ENCODE data around the gene LRRC4C. TPM values are rescaled to one million over a fixed set of nuclear protein-coding genes. Genes with fewer than 3 reads are reported as not detected.

Gene LRRC4C
- total RNA-seq, 1 experiment from 2014 or later: 0.13 TPM

GRCh38 chr11:40295466-40295865, 1164.0 kb downstream of the LRRC4C start:
- Mint-ChIP-seq H3K36me3 (ENCODE audit: insufficient read depth in 1 of 3, low read depth in 3 of 3) (no peaks in the 10 kb centered on the region; a peak in 1 of 7 replicates), H3K4me3 (no peak overlapping the region), H3K9me3 (no peaks in the 10 kb centered on the region; a peak in 2 of 5 replicates), H3K27ac (no peak overlapping the region), H3K4me1 (peaks cover 25 to 26% of the 10 kb centered on the region in 2 experiments), H3K27me3 (ENCODE audit: low read depth) (peaks cover 37% of the 10 kb centered on the region)
- Histone ChIP-seq H3K4me2 (ENCODE audit: insufficient read depth, insufficient read length, low read length) (no peak overlapping the region), H2AK5ac (ENCODE audit: insufficient read length, low read length) (no peak overlapping the region), H2BK12ac (ENCODE audit: insufficient read length, low read depth, low read length) (no peak overlapping the region), H3K79me2 (ENCODE audit: insufficient read depth, low read length) (no peaks in the 10 kb centered on the region), H3K79me1 (ENCODE audit: insufficient read depth, low read depth, low read length, poor library complexity, severe bottlenecking) (no peaks in the 10 kb centered on the region), H4K91ac (ENCODE audit: insufficient read length, low read depth, low read length) (no peak overlapping the region), H3K56ac (ENCODE audit: insufficient read length, low read depth, low read length) (no peak overlapping the region), H3K18ac (ENCODE audit: insufficient read length, low read depth, low read length) (no peak overlapping the region), H3K23ac (ENCODE audit: insufficient read length, low read depth, low read length) (no peak overlapping the region), H2BK120ac (ENCODE audit: low read depth, low read length, poor library complexity, severe bottlenecking) (no peak overlapping the region), H2BK15ac (ENCODE audit: low read depth, low read length) (no peak overlapping the region), H2BK5ac (ENCODE audit: insufficient read length, low read length) (no peak overlapping the region), H4K8ac (replicated peaks; ENCODE audit: insufficient read length, low read depth, low read length) (no peak overlapping the region), H3K23me2 (ENCODE audit: insufficient read length, low read depth, low read length, poor library complexity, severe bottlenecking) (peaks cover 11% of the 10 kb centered on the region), H3K4ac (ENCODE audit: low read depth, low read length) (no peak overlapping the region), H2BK20ac (ENCODE audit: low read depth, low read length, poor library complexity, severe bottlenecking) (no peak overlapping the region), H3K4me1 (ENCODE audit: insufficient read depth, low read length) (no peaks in the 10 kb centered on the region), H2AFZ (ENCODE audit: low read length) (no peak overlapping the region), H3K27me3 (ENCODE audit: insufficient read depth, low read length) (peaks cover 11% of the 10 kb centered on the region; the same call in 1 of the 2 replicates), H4K20me1 (ENCODE audit: control insufficient read depth, insufficient read depth, insufficient read length) (no peaks in the 10 kb centered on the region), H3K9ac (ENCODE audit: extremely low read depth, insufficient read length, low read length) (no peak overlapping the region), H3K27ac (ENCODE audit: insufficient read length, low read depth, low read length) (no peak overlapping the region), H3T11ph (ENCODE audit: low read length) (no peak overlapping the region), H3K14ac (ENCODE audit: insufficient read depth, low read length) (no peak overlapping the region), H3K9me3 (ENCODE audit: control insufficient read depth, low read depth, low read length) (no peaks in the 10 kb centered on the region), H4K5ac (ENCODE audit: insufficient read length, low read depth, low read length) (no peak overlapping the region)
- DNase-seq: no peak
- no CpG with 5 or more reads among the region's 4 CpGs for WGBS (ENCODE audit: extremely low coverage, insufficient read length, low lambda C conversion rate)
- TF ChIP-seq CTCF (conservative IDR thresholded peaks at IDR 0.05): no peak

All from H9 (cell line).